Measurements from ENCODE around the gene EHD1. TPM values are rescaled to one million over a fixed set of nuclear protein-coding genes. Genes with fewer than 3 reads are reported as not detected.
A peak's percentile ranks its signal among the peaks of the same experiment; 100 is the strongest.

The EHD1 gene
- total RNA-seq, 1 donor from 2014 or later, result 85.6 TPM

GRCh38 chr11:64842851-64843685 lies 35.4 kb downstream of the EHD1 start:
- peak; percentile 55 for DNase-seq (ENCODE audit: low spot score)

DNA sequence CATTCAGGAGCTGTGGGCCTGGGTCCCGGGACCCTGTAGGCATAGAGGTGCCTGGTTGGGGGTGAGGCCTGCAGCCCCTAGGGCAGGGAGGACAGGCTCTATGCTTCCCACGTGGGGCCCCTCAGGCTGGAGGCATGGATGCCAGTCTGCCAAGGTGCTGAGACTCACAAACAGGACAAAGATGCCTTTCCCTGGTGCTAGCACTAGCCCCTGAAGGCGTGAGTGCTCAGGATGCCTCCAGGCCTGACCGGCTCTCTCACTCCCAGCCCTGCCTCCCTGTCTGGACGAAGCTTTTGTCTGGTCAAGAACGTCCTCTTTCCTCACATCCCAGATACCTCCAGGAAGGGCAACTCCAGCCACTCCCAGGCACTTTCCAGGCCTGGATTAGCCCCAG lies 36.1 kb downstream of the EHD1 start:
- DNase-seq (ENCODE audit: low spot score), result no peak

DNA sequence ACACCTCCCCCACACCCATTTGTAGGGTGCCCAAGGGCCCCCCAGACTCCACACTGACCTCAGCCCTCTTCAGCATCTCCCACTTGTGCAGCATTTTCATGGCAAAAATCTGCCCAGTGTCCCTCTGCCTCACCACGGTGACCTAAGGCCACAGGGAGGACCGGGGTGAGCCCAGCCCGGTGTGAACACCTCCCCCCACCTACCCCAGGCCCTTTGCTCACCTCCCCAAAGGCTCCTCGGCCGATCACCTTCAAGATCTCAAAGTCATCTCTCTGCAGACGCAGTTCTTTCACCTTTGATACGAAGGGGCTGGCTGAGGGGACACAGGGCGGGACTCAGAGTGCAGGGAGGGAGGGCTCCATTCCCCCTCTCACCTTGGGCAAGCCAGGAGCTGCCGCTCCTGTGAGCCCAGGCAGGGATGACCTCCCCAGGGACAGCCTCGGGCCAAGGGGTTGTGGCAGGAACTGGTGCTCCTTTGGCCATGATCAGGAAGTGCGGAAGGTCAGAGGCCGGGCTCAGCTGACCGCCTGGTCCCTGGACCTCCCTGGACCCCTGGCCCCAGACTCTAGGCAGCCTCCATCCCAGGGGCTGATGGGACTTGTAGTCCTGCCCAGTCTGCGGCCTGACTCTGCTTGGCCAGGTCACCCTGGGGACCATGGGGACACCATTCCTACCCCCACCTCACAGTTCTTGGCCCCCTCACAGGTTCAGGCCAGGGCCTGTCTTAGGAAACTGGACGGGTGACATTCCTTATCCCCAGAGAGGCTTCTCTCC lies 36.6 kb downstream of the EHD1 start:
- no peak for DNase-seq (ENCODE audit: low spot score)

DNA sequence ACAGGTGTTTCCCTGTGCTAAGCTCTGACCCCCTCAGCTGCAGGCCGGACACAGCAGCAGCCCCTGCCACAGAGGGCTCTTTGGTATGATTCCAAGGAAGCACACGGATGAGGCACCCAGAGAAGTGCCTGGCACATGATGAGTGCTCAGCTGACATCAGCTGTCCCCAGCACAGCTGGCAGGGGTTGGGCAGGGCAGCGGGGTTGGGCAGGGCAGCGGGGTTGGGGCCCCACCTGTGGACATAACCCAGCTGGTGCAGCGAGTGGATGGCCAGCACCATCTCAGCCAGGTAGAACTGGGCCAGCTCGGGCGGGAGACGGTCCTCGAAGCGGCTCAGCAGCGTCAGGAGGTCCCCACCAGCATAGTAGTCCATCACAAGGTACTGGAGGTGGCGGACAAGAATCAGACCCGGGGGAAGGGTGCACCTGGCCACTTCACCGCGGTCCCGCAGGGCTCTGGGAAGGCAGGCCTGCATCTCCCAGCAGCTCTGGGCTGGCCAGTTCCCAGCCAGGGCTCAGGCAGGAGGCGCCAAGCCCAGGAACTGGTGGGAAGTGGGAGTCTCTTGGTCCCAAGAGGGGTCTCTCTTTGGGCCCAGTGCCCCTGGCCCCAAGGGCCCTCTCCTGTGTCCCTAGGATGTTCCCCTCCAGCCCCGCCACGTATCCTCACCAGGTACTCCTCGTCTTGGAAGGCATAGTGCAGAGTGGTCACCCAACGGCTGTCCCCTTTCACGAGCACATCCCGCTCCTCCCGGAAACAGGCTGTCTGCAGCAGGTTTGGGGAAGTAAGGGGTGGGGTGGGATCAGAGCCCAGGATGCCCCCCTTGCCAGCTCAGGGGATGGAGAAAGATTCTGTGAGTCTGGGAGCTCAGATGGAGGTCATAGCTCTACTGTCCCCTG lies 38.3 kb downstream of the EHD1 start:
- no peak for DNase-seq (ENCODE audit: low spot score)

- no peak for DNase-seq (ENCODE audit: low spot score)
Observed at GRCh38 chr11:64839335-64839734, 39.1 kb downstream of the EHD1 start.

- DNase-seq (ENCODE audit: low spot score), result no peak
Observed at GRCh38 chr11:64838600-64839334, 39.7 kb downstream of the EHD1 start.

GRCh38 chr11:64837887-64838351 lies 40.5 kb downstream of the EHD1 start:
- no peak for DNase-seq (ENCODE audit: low spot score)

DNA sequence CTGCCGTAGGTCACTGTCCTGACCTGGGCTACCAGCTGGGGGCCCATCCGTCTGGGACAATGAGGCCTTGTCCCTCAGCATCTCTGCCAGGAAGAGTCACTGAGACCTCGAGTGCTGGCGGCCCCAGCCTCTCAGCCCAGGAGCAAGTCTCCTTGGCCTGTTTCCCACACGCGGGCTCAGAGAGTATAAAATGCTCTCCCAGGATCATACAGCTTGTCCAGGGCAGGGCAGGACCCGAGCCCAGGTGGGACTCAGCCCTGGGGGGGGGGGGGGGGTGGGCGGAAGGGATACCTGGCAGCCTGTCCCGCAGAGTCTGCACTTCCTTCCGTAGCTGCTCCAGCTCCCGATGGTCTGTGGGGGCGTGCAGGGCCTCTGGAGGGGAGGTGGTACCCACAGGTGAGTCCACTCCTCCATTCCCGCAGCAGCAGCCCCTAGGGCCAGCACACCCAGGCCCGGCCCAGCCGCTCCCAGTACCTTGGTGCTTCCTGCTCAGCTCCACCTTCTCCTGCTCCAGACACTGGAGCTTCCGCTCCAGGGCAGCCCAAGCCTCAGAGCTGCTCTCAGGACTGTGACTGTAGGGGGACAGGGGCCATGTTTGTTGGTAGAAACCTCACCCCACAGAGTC lies 41.9 kb downstream of the EHD1 start:
- no peak for DNase-seq (ENCODE audit: low spot score)

GRCh38 chr11:64835616-64836447 lies 42.6 kb downstream of the EHD1 start:
- DNase-seq (ENCODE audit: low spot score), result no peak

GRCh38 chr11:64834723-64835615 lies 43.5 kb downstream of the EHD1 start:
- DNase-seq (ENCODE audit: low spot score), result no peak

DNA sequence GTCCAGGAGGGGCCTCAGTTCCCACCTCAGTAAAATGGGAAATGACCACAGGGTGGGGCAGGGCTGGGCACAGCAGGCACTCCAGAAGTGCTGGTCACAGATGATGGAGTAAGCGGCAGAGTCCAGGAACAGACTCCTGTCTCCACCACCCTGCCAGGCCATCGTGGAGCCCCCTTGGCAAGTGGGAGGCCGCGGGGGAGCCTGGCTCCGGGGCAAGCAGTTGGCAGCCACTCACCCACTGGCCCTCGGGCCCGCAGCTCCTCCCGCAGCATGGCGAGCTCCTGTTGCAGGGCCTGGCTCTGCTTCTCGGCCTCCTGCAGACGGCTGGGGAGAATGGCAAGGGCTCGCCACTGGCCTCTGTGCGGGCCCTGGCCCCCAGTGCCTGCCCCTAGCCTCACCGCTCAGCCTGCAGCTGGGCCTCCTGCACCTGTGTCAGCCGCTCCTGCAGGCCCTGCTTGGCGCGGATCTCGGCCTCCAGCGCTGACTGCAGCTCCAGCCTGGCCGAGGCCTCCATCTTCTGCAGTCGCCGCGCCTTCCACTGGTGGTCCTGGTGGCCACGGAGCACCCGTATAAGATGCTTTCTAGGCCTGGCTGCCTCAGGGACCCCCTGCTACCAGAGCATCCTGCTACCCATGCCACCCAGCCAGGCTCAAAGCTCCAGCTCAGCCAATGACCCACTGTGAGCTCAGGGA lies 44.2 kb downstream of the EHD1 start:
- no peak for DNase-seq (ENCODE audit: low spot score)

DNA sequence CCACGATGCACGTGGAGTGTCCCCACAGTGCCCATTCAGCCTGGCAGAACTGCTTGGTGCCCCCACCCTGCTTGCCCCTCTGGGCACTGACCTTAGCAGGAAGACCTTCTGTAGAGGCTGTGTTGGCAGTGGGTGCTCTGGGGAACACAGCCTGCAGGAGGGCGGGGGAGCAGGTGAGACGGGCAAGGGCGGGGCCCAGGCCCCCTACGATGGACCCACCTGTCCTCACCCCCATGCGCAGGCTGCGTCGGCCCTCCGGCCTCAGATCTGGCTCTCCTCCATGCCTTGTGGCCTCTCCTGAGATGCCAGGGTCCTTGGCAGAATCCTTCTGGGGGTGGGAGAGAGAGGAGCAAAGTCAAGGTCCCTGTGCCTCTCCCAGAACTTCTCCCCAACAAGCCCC lies 44.9 kb downstream of the EHD1 start:
- no peak for DNase-seq (ENCODE audit: low spot score)

GRCh38 chr11:64833198-64833502 lies 45.3 kb downstream of the EHD1 start:
- DNase-seq (ENCODE audit: low spot score), result no peak

GRCh38 chr11:64832467-64833197 lies 45.8 kb downstream of the EHD1 start:
- no peak for DNase-seq (ENCODE audit: low spot score)

DNA sequence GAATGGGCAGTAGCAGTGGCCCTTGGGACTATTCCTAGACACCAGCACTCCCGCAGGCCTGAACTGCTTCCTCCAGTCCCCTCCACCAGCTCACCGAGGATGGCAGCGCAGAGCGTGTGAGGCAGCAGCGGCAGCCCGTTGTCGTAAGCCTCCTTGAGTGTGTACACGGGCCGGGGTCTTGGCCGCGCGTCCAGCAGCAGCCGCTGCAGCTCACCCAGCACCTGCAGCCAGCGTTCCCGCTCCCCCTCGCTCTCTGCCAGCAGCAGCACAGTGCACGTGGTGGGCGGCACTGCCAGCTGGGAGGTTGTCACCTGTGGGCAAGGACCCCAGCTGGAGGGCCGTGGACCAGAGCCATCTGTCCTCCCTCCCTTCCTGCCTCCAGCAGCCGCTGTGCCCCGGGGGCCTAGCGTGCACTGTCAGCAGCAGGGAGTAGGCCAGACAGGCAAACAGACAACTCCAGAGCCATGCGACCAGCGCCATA lies 47.0 kb downstream of the EHD1 start:
- no peak for DNase-seq (ENCODE audit: low spot score)

DNA sequence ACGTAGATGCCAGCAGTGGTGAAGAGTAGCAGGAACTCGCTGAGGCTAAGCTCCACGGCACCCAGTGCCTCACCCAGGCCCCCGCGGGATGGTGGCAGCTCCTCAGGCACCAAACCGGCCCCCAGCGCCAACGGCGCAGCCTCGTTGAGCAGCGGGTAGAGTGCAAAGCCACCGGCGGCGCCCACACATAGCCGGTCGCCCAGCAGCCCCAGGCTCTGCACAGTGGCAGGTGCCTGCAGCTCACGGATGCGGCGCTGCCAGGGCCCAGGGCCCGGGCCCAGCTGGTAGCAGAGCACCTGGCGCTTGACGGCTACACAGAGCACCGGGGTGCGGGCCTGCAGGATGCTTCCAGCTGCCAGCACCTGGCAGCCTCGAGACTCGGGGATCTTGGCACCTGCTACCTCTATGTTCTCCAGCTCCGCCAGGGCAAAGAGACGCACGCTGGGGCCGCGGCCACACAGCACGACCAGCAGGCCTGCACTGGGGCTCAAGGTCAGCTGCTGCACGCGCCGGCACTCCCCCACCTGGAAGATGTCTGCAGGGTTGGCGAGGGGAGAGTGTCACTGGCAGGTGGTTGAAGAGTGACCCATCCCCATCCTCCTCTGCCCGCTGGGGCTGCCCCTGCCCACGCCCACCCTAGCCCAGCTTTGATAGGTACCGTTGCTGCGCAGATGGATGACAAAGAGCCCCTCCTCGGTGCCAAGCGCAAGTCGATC lies 48.7 kb downstream of the EHD1 start:
- DNase-seq (ENCODE audit: low spot score), result no peak

DNA sequence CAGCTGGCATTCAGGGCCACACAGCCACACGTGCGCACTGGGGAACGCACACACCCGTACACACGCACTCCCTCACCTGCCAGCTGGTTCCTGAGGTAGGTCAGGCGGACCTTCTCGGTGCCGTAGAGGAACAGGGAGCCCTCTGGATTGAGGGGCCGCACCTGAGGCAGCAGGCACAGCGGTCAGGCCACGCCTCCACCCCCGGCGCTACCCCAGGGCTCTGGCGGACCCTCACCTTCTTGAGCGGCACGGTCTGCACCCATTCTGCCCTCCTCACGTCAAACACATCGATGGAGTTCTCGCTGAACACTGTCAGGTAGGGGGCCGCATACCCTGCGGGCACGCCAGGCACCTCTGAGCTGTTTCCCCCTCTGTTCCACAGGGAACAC lies 51.0 kb downstream of the EHD1 start:
- DNase-seq (ENCODE audit: low spot score), result no peak
